Ramos (cell line): Measurements from ENCODE around the gene LRG1.

Experiments
- in situ Hi-C: fragments of 300-500 bp; cut with MboI; formaldehyde crosslinking; loops from one replicate; pipeline ENCODE4 v1.14.3; 2022; ENCODE audit warnings: low sequenced_read_pairs; ENCODE audit not compliant: unreplicated experiment

LRG1 gene

GRCh38 chr19:4539693-4540581 is at the start of gene LRG1:
Gene LRG1 (minus strand): TSS chr19:4540036. CDS start chr19:4540013, 23 bp downstream.
- in situ Hi-C loops = no loop called here

- in situ Hi-C loops = loop anchor here (5.0 kb wide), 1 partner anchor 44 kb away; no protein-coding TSS in a partner anchor
Measured at GRCh38 chr19:4588291-4588761, 48.5 kb upstream of the LRG1 start.

GRCh38 chr19:4587527-4587926 is 47.7 kb upstream of the LRG1 start:
- in situ Hi-C loops = loop anchor here (5.0 kb wide), 1 partner anchor 45 kb away; no protein-coding TSS in a partner anchor

- in situ Hi-C loops = loop anchor here (5.0 kb wide), 1 partner anchor 46 kb away; no protein-coding TSS in a partner anchor
Measured at GRCh38 chr19:4586691-4587090, 46.9 kb upstream of the LRG1 start.

GRCh38 chr19:4586245-4586644 is 46.4 kb upstream of the LRG1 start:
- in situ Hi-C loops = loop anchor here (5.0 kb wide), 1 partner anchor 46 kb away; no protein-coding TSS in a partner anchor

GRCh38 chr19:4585556-4585955 is 45.7 kb upstream of the LRG1 start:
- in situ Hi-C loops = loop anchor here (5.0 kb wide), 1 partner anchor 47 kb away; no protein-coding TSS in a partner anchor

- in situ Hi-C loops = loop anchor here (5.0 kb wide), 1 partner anchor 47 kb away; no protein-coding TSS in a partner anchor
Measured at GRCh38 chr19:4584670-4585460, 45.0 kb upstream of the LRG1 start.

GRCh38 chr19:4583961-4584669 is 44.3 kb upstream of the LRG1 start:
- in situ Hi-C loops = no loop called here

- in situ Hi-C loops = no loop called here
Measured at GRCh38 chr19:4582980-4583842, 43.4 kb upstream of the LRG1 start.

GRCh38 chr19:4581666-4582553 is 42.1 kb upstream of the LRG1 start:
- in situ Hi-C loops = no loop called here

GRCh38 chr19:4580961-4581665 is 41.3 kb upstream of the LRG1 start:
- in situ Hi-C loops = no loop called here

- in situ Hi-C loops = no loop called here
Measured at GRCh38 chr19:4580021-4580901, 40.4 kb upstream of the LRG1 start.

- in situ Hi-C loops = loop anchor here (10.0 kb wide), 1 partner anchor 225 kb away; no protein-coding TSS in a partner anchor
Measured at GRCh38 chr19:4579389-4579788, 39.6 kb upstream of the LRG1 start.

- in situ Hi-C loops = loop anchor here (10.0 kb wide), 1 partner anchor 226 kb away; no protein-coding TSS in a partner anchor
Measured at GRCh38 chr19:4578552-4579248, 38.9 kb upstream of the LRG1 start.

GRCh38 chr19:4577020-4577782 is 37.4 kb upstream of the LRG1 start:
- in situ Hi-C loops = loop anchor here (10.0 kb wide), 1 partner anchor 228 kb away; no protein-coding TSS in a partner anchor
